T47D (cell line): ENCODE data around the gene SLC9A9.
"Not testable (repeated sequence)": the region's sequence is repeated elsewhere in the genome, so short reads cannot be mapped to it uniquely, and the experiment has no call there.

Source experiments
- DNase-seq, 2 experiments: peaks; one replicate each; pipeline versions ENCODE4 v3.0.0 to v3.0.0-alpha.2; 2011 to 2012; ENCODE audit warnings: low read depth in 1 of 2, low spot score in 1 of 2
- JUND ChIP-seq: IDR thresholded peaks from 2 replicates; pipeline ENCODE4 v1.6.1; 2012; ENCODE audit warnings: low read depth
- in situ Hi-C: cut with HindIII; loops from 2 replicates; pipeline ENCODE4 v1.10.0; 2016; ENCODE audit warnings: low sequenced_read_pairs, low pct_unique_long_range_greater_than_20kb

SLC9A9 gene

DNA sequence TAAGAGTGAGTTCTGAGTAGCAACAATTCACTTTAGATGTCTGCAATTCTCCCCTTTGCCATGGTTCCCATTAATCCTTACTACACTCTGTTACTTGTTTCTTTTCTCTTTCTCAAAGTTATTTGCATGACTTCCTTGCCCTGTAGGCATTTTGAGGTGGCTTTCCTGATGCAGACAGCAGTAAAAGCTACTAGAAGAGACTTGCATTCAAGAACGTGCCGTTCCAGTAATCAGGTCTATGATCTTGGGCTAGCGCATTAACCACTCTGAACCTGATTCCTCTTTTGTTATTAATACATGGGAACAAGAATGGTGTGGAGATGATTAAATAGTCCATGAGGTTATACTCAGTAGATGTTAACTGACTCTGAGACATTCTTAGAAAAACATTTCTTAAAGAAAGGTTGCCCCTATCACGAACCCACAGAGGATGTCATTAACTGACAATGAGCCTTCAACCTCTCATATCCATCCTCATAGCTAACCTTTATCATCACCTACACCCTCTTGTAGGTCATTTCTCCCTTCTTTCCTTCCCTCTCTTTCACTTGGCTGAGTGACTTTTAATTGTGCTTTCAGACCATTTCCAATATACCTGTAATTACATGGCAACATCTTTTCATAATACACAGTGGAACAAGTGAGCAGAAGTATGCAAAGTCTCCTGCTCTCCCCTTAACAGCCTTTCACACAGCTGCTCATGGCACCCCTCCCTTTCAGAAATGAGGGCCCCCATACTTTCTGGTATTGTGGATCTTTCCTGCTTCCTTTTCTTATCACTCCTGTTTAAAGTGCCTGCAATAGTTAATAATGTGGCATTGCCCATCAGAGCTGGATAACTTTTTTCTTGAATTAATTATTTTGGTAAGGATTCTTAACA lies 552.8 kb downstream of the SLC9A9 start:
- in situ Hi-C loops = no loop called here
- DNase-seq = no peak
- no peak for TF ChIP-seq JUND

DNA sequence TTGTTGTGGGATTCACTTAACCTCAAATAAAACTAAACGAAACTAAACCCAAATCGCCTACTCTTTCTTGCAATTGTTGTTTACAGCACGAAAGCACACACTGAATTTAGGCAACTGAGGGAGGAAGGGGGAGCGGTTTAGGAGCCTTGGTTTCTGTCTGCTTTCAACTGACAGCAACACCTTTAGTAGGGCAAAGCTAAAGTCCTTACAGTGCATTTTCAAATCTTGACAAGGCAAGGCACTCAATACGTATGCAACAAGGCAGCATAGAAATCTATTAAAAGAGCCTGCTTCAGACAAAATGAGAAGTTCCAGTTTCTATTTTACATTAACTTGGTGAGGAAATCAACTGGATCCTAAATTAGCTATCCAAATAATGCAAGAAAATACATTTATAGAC lies 554.1 kb downstream of the SLC9A9 start:
- in situ Hi-C loops = no loop called here
- TF ChIP-seq JUND = no peak
- DNase-seq = no peak

DNA sequence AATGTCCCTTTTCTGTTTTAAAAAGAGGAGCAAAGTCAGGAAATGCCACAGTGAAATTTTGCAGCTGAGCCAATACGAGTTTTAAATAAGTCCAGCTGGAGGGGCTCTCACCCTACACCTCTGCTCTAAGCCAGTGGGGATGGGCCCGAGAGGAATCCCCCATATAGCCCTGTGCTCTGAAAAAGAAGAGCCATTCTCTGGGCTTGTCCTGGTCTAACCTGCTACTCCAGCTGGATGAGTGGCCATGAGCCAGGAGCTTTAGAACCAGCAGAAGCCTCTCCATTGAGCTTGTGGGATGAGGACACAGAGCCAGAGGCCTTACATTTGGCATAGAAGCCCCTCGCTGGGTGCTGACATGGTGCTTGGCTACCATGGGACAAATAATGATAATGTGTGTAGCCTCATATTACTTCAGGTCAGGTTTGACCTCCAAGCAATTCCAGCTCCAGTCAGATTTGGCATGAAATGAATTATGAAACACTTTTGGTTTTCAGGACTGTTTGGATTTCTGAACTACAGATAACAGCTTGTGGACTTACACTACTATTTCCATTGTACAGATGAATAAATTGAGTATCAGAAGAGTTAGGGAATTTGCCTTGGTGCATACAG lies 556.3 kb downstream of the SLC9A9 start:
- peak in 1 of 2 experiments; percentile 55 for DNase-seq
- in situ Hi-C loops = no loop called here

DNA sequence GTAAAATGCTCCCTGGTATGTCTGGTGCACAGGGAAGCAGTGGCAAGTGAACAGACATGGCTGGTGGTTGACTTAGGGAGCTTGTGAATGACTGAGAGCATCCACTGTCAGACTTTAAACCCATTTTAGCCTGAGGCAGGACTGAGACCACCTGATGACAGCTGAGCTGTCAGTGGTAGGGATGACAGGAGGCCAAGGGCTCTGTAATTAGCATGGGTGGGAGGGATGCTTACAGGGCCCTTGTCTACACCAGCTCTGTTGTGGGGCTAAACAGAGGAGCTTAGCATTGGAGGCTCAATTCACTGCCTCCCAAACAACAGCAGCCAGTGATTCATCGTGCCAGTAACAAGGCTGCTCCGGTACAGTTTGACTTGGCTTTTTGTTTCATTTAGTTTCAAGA lies 559.3 kb downstream of the SLC9A9 start:
- in situ Hi-C loops = no loop called here
- DNase-seq = no peak
- no peak for TF ChIP-seq JUND

More for the DNA sequence above, 556.3 kb downstream of the SLC9A9 start:
- TF ChIP-seq JUND = no peak

DNA sequence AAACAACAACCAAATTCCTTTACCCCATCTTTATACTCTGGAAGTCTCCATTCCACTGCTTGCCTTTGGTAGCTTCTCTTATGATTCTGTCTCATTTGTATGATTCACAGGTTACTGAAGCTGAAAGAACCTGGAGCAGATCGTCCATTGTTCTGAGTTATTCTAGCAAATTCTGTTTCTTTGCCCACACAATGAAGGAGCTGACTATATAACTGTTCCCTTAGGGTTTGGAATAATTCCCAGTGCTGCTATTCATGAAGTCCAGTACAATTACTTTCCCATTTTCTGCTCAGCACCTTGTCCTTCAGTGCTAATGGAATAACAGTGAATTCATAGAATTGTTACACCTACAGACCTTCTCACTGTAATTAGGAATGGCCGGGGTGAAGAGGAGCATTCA lies 560.9 kb downstream of the SLC9A9 start:
- in situ Hi-C loops = no loop called here
- no peak for DNase-seq
- TF ChIP-seq JUND = no peak

DNA sequence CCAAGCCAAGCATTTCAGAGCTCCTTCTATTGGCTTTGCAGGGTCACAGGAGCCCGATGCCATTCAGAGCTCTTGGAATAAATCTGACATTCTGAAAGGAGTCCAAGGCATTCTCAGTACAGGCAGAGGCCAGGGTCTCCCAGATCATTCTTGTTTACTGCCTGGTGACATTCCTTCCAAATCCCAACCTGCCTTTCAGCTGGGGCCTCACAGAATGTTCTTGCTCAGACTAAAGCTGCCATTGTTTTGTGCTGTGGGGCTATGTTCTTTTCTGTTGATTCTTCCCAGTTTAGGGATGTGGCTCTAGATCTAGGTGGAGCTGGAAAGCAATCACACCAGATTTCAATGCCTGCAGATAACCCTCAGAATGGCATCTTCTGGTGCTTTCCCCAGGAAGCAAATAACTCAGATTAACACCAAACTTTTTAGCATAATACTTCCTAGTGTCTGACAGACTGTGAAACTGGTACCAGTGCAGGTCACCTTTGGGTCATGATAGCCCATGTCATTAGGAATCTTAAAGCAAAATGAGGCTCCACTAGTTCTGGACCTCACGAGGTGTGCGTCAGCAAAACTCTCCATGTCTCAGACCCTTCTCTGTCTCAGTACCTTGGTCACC lies 561.8 kb downstream of the SLC9A9 start:
- DNase-seq = no peak
- TF ChIP-seq JUND = no peak
- in situ Hi-C loops = no loop called here

DNA sequence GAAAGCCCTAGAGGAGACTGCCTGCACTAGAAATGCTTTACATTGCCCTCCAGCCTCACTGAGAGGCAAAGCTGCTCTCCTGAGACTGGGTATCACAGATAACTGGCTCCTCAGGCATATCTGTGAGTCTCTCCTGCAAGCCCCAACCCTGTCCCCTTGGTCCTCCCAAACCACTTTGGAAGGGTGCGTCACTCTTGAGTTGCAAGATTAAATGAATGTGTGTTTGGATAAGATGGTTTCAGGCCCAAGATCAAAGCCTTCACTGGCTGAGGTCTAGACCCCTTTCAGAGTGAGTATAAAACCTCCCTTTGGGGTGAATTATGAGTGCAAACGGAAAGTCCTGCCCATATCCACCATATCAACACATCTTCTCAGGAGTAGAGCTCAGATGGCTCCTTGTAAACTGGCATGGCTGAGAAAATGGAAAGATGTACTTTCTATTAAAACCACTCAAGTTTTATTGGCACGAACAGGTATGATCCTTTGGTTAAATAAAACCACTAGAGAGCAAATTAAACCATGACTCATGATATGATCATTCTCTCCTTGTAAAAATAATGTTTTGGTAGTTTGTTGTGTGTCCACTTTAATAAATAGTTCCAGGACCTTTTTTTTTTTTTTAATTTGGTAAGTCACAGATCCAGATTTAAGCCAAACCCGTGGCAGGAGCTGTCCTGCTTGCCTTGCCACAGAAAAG lies 564.7 kb downstream of the SLC9A9 start:
- in situ Hi-C loops = no loop called here
- no peak for DNase-seq
- TF ChIP-seq JUND = no peak

DNA sequence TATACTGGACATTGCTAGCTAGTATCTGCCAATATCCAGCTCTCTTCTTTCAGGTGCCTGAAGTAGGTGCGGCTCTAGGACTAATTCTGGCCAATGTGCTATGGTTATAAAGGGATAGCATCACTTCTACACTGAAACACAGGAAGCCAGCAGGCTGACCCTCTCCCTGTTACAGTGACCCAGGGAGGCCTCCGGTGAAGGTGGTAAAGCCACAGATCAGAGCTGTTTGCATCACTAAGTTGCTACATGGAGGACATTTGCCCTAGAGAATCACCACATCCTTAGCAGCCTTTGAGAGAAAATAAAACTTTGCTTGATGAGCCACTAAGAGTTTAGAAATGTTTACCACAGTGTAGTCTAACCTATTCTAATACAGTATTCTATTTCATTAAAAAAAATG lies 567.3 kb downstream of the SLC9A9 start:
- no peak for TF ChIP-seq JUND
- in situ Hi-C loops = no loop called here
- no peak for DNase-seq

DNA sequence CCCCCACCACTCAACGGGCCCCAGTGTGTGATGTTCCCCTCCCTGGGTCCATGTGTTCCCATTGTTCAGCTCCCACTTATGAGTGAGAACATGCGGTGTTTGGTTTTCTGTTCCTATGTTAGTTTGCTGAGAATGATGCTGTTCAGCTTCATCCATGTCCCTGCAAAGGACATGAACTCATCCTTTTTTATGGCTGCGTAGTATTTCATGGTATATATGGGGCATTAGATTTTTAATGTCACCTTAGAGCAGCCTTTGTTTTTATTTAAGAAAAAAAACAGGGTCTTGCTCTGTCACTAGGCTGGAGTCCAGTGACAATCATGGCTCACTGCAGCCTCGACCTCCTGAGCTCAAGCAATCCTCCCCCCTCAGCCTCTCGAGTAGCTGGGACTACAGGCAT lies 568.7 kb downstream of the SLC9A9 start:
- DNase-seq, in situ Hi-C loops: not testable (repeated sequence)

DNA sequence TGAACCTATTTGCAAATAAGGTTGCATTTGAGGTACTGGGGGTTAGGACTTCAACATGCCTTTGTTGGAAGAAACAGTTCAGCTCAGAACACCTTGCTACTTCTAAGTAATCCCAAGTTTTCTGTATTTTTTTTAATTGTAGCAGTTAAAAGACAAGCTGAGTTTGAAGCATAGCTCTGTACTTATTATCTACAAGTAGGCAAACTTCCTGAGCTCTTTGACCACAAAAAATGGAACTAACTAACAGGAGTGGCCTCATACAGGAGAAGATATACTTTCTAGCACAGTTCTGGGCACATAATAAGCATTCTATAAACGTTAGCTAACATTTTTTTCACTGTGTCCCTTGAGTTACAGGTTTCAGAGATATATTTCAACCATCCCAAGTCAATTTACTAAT lies 569.5 kb downstream of the SLC9A9 start:
- DNase-seq = no peak
- in situ Hi-C loops = no loop called here
- TF ChIP-seq JUND = no peak

DNA sequence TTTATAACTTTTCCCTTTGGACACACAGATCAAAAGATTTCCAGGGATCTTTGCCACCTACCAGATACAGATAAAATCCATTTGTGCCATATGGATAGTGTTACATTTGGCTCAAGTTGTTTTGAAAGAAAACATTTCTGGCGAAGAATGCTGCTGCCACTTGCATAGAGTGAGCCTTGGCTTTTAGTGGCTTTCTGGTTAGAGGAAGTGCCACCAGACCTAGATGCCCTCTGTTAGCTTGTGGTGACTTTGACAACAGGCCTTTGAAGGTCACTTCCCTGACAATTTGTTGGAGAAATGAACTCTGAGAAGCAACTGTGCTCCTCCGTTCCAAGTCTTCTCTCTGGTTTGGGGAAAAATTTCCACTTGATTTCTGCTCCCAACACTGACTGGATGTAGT lies 570.7 kb downstream of the SLC9A9 start:
- in situ Hi-C loops = no loop called here
- DNase-seq = no peak
- TF ChIP-seq JUND = no peak

DNA sequence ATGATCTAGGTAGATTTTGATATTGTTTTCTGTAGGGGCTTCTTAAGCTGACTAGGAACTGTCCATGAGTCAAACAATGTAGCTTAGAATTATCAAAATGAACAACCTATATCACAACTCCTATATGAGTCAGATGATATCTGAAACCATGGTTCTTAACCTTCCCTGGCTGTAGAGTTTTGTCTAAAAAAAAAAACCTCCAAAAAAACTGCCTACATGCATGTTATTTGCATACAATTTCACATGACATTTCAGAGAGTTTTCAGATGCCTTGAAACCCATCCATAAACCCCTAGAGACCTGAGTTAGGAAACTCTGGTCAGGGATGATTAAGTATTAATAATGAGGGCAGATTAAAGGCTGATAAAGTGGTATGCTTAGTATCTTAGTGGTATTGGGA lies 571.7 kb downstream of the SLC9A9 start:
- in situ Hi-C loops = no loop called here

DNA sequence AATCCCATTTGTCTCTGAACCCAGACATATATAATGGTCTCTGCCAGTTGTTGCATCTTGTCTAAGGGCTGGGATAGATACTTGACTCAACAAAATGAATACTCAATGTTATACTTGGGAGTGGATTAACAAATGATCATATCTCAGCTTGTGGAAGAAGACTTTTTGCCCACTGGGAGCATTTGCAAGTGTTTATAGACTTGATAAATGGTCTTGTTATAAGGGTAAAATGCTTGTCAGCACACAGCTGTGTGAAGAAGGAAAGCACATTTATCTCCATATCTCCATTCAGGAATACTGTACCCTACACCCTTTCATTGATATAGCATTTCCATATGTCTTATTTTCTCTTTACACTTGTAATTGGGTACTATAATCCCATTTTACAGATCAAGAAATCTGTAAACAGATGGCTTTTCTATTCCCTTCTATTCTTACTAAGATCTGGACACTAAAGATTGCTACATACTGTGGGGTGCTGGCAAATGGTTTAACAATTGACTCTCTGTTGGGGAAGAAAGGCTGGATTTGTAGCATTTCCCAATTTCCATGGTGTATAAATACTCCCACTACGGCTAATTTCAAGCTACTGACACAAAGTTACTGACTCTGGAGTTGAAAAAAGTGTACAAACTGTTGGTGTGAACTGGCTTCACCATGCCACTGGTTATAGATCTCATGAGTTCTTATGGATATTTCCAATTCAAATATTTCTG lies 574.1 kb downstream of the SLC9A9 start:
- TF ChIP-seq JUND = no peak
- in situ Hi-C loops = no loop called here
- DNase-seq = no peak

More for the DNA sequence above, 571.7 kb downstream of the SLC9A9 start:
- no peak for DNase-seq
- TF ChIP-seq JUND = no peak
